Smooth muscle cell of the umbilical artery (primary cell): ENCODE results near the gene TUT7. TPM values are rescaled to one million over a fixed set of nuclear protein-coding genes. Genes with fewer than 3 reads are reported as not detected.

Experiments
- total RNA-seq: library from RNA; depleted of rRNA; stranded (reverse); fragments of >200 nt; gene quantifications from 2 replicates; pipeline ENCODE4 v1.2.3, GENCODE V29; 2014

TUT7 gene
- total RNA-seq, result 43.7 and 51.8 TPM in 2 replicates

GRCh38 chr9:86354011-86354817 is at the start of gene TUT7:
Gene TUT7 (minus strand): TSS chr9:86354410. CDS start chr9:86353199, 1,211 bp downstream.

GRCh38 chr9:86282077-86282978 is 71.9 kb downstream of the TUT7 start, which contains the start of gene ISCA1:
Gene ISCA1 (minus strand): TSS chr9:86282538. CDS start chr9:86282458, 80 bp downstream.

GRCh38 chr9:86259557-86259956 is 94.7 kb downstream of the TUT7 start, which contains the start of gene C9orf153:
Gene C9orf153 (minus strand): TSS chr9:86259657. CDS start chr9:86229603, 30,054 bp downstream.

Other genes with a start within 250 kb of the TUT7 start
- gene C9orf153, start 94.8 kb downstream of the TUT7 start, total RNA-seq, result 0.30 and 1.1 TPM in 2 replicates
- 18.9 and 26.1 TPM in 2 replicates for gene ISCA1, start 71.9 kb downstream of the TUT7 start, total RNA-seq